Stimulated activated naive CD8-positive, alpha-beta T cell treated with anti-CD3 and anti-CD28 coated beads, Interleukin-15, Interleukin-2, amounts not matched to agents 100 U/mL and 50 U/mL, for 24 hours (primary cell): ENCODE measurements around the gene BORCS6.
"Not testable (repeated sequence)": the region's sequence is repeated elsewhere in the genome, so short reads cannot be mapped to it uniquely, and the experiment has no call there.

Source experiments
- ATAC-seq: fragments of 150-1000 bp; cut with Tn5 transposase; one replicate; pipeline ENCODE4 v1.10.0; 2021
- DNase-seq: peaks from one replicate; pipeline ENCODE4 v3.0.0; 2021

The BORCS6 gene

DNA sequence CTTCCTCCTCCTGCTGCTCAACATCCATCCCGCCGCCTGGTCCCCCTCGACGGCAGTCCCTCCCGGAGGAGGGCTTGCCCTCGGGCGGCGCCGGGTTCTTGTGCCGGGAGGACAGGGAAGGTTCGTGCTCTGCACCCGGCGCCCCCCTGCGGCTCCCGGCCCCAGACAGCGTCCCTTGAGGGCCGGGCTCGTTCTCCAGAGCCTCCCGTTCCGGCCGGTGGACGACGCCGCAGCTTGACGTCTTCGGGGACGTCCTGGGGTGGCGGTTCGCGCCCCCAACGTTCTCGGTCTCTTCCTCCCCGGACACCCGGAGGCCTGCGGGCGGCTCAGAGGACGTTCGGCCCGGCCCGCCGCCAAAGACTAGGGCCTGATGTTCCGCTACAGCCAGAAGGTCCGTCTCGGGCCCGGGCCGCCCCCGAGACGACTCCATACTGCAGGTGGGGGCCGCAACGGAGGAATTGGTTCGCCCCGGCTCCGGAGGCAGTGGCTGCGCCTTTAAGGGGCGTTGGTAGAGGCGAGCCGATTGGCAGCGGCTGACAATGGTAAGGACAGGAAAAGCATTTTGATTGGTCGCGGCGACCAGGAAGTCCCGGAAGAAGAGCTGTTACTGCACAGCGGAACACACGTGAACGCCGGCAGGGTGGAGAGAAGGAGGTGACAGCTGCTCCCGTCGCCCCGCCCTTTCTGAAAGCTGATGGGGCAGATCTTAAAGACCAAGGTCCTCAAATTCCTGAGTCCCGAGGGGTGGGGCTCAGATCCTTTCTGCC is at the start of gene BORCS6:
BORCS6 (minus strand) TSS at position 470 of the 767 bp plus-strand sequence; CDS start at position 430, 40 bp downstream.
- DNase-seq (peak; percentile 93), ATAC-seq (peak; percentile 57)

DNA sequence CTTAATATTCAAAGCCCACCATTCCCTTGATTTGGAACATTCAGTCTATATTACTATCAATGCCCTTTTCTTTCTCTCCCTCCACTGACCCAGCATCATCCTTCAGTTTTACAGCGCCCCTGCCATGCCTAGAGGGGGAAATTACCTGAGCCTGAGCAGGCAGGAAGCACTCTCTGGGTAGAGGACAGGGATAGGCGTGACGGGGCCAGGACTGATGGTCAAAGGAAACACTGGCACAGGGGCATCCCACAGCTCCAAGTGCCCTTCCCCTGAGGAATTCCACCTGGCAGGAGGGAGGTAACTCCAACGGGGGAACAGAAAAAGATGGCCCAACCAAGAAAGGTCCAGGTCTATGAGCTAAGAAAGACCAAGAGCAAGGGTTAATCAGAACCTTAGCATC is 47.9 kb upstream of the BORCS6 start:
- ATAC-seq = no peak
- DNase-seq = no peak

DNA sequence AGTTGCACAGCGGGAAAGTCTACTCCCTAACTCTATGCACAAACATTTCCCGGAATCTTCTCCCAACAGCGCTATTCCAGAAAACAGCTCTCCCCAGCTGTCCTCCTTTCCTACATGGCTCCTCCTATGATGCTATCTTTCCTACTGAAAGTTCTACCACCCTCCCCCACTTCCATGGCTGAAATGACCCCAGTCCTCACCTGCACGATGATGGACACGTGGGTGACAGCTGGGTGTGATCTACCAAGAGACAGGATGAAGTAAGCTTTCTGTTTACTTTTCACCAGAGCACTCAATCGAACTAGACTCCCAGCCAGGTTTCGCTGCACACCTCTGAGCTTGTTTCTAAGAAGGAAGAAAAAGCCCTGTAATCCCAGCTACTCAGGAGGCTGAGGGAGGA is 47.2 kb upstream of the BORCS6 start:
- ATAC-seq = no peak
- DNase-seq = no peak

DNA sequence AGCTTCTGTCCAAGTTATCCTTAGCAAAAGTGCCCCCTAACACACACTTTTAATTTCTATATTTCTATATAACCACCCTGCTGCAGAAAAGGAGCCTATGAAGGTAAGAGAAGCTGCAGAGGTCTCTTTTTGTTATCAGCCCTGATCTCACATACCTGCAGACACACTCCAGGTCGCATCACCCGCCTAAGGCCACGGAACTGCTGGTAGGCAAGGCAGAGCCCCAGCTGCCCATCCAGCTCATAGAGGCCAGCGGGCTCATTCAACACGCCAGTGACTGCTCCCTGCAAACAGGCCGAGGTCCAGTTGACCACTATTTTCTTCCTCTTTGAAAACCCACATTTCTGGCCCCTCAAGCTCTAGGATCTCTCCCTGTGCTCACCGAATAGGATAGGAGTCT is 45.7 kb upstream of the BORCS6 start:
- DNase-seq (no peak), ATAC-seq (no peak)

DNA sequence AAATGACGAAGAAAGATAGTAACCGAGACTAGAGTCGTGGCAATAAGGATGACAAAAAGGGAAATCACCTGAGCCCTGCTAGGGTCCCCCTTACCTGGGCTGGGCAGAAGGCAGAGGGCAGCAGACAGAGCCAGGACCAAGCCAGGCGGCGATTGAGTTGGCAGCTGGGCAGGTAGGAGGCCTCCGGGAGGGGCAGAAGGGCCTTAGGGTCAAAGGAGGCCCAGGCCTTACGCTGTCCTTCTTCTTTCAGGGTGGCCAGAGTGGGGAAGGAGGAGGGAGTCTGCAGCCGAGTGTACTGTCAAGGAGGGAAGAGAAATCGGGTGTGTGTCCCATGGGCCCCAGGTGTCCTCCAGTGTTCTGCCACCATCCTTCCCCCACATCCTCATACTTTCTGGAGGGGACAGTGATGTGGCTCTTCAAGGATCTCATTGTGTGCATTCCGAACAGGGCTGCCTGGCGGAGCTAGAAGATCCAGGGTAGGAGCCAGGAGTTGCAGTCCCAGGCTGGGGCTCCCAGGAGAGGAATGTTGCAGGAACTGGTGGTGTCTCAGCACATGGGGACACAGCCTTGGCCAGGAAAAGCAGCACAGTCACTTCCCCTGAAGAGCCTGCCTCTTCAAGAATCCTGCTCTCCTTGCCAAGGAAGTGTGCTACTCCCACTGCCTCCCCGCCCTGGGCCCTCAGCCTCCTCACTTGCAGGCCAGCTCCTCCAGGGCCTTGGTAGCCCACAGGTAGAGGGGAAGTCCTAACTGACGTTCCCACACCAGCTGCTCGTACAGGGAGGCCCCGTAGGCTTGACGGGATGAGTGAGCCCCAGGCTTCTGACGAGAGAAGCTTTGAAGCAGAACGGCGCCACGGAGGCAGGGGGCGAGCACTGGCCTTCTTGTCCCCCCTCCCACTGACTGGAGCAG is 44.6 kb upstream of the BORCS6 start:
- no peak for DNase-seq
- ATAC-seq = no peak

DNA sequence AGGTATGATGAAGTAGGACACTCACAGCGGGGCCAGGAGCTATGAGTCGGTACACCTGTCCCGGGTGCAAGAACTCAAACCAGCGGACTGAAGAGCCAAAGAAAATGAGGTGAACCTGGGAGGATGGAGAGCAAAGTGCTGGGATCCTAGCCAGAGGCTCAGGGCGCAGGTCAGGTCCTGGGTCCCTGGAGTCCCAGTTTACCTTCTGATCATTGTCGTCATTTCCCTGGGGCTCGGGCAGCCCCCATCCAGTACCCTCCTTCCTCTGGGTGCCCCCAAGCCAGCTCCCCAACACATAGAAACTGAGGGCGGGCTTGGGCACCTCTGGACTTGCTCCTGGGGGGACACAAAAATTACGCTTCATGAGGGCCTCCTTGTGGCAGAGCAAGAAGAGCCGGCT is 41.7 kb upstream of the BORCS6 start:
- no peak for DNase-seq
- no peak for ATAC-seq

DNA sequence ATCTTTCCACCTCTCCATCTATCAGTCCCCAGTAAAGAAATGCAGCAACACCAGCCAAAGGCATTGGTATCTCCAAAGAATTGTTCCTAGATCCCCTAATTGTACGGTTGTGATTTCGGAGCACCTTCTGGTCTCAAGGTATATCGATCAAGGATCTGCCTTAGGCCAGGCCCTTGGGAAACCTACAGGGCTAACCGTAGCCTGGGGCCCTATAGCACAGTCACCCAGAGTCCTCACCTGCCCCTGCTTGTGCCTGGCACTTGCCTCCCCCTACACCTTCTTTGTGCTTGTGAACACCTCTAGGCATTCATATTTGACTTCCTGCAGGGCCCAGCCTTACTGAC is 37.2 kb upstream of the BORCS6 start:
- DNase-seq = no peak
- no peak for ATAC-seq

DNA sequence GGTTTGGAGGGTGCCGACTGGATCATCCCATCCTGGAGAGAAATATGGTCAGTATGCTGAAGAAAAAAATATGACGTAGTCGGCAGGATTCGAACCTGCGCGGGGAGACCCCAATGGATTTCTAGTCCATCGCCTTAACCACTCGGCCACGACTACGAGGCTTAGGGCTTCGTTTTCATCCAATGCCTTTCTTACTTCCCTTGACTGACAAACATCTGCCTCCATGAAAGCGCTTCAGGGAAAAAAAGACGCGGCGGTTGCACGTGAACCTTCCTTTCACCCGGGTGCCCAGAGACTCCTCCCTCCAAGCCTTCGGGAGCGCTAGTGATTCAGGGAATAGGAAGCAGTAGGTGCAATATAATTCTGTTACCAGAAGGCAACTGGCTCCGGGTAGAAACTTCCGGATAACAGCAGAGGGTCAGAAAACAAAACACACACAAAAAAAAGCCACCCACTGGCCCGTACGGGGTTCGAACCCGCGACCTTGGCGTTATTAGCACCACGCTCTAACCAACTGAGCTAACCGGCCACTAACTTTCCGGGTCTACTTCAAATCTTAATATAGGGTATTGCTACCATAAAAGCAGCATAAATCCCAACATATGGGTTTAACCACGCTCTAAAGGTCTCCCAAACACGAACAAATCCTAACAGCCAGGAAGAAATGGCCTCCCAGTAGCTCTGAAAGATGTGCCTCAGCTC is 36.7 kb upstream of the BORCS6 start:
- DNase-seq (peak; percentile 67), ATAC-seq (no peak)

DNA sequence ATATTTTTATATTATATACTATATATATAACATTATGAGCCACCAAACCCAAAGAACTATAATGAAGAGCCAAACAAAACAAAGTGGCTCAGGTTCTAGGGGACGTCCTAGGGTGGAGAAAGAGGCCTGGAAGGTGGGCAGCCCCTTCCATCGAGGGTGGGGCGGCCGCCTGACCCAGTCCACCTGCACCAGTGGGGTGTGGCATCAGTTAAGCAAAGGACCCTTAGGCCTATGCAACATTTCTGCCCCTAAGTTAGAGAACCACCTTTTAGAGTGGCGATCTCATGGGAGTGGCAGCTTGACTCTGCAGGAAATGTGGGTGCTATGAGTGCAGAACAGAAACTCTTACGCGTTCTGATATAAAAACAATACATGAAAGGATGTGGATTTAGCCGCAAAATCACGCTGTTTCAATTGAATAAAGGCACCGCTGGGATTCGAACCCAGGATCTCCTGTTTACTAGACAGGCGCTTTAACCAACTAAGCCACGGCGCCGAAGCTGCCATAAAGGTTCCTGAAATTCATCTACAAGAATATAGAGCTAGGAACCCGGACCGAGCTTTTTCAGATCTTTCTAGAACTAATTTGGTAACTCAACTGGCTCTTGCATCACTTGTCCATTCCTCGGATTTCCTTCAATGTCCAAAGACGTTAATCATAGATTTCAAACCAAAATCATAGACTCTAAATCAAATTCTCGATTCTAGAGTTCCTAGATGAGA is 36.0 kb upstream of the BORCS6 start:
- ATAC-seq (peak; percentile 2), DNase-seq (peak; percentile 77)

DNA sequence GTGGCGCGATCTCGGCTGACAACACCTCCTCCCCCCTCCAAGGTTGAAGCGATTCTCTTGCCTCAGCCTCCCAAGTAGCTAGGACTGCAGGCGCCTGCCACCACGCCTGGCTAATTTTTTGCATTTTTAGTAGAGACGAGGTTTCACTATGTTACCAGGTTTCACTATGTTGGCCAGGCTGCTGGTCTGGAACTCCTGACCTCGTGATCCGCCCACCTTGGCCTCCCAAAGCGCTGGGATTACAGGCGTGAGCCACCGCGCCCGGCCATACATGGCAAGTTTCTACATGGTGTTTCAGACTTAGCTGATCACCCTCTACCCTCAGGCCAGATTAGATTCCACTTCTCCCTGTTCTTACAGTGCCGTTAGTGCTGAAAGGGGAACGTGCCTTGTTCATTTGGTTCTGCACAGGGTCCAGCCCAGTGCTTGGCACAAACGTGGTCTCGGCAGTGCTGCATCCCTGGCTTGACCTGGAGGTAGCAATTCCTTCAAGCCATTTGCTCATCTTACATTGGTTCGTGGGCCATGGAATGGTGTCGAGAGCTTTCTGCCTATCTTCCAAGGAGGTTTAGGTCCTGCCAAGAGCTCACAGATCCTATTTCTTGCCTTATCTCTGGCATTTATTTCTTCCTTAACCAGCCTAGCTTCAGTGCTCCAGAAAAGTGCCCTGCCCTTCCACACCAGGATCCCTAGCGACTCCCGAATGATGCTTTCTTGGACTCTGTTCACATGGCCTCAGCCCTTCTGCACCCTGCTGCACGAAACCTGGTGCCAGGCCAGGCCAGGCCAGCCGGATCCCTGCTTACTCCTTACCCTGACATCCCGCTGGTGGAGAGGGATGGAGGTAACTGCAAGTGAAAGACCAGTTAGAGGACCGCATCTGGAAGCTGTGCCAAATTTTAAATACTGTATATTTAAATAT is 35.2 kb upstream of the BORCS6 start:
- ATAC-seq (no peak), DNase-seq (no peak)

DNA sequence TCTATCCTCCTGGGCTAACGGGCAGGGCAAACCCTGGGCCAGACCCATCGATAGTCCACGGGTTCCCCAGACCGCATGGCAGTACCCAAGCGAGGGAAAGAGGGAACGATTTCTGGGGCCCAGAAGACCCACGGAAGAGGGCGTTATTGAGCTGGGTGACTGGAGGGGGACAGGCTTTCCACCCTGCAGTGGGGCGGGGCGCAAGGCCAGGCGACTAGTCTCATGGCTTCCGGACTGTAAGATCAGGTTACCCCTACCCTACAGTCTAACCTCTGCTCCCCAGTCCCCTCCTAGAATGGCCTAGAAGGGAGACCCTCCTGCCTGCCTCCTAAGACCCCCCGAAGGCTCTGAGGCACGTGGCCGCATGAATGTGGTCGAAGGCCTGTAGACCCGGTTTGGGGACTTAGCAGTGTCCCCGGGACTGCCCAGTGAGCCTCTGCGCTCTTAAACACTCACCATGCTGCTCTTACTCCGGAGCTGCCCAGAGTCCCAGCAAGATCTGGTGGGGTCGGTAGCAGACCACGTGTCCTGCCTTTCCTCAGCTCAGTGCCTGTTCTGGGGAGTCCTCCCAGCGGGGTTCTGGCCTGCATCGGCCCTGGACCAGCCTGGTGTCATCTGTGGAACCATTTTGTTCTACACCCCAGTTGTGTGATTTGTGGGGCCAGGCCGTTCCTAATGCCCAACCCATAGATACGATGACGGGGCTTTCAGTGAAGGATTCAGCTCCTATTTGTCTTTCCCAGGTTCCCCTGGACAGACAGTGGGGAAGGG is 33.6 kb upstream of the BORCS6 start:
- peak; percentile 72 for DNase-seq
- peak; percentile 2 for ATAC-seq

DNA sequence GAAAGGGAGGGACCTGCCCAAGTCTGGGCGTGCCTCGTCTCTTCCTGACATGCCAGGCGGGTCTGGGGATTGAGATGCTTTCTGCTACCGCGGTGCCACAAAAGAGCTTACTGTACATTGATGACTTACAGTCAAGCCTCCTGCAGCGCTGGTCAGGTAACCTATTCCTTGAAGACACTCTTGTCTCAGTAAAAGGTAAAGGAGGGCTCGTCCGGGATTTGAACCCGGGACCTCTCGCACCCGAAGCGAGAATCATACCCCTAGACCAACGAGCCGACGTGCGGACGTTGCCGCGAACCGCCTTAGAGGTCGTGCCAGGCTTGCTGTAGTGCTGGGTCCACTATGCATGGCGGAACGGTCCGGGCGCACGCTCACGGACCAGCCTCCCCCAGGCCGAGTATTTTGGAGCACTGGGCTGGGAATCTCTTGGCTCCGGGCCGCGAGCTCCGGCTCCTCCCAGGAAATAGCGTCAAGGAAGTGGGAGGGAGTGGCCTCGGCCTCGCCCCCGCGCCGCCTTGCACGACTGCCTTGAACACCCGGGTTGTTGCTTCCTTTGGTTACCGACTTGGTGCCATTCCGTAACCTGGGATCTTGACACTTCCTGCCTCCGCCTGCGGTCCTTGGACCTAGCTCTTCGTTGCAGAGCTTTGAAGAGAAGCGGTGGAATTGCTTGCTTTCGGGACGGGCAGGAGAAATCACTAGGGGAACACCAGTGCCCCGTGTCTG is 32.8 kb upstream of the BORCS6 start:
- peak; percentile 91 for DNase-seq

DNA sequence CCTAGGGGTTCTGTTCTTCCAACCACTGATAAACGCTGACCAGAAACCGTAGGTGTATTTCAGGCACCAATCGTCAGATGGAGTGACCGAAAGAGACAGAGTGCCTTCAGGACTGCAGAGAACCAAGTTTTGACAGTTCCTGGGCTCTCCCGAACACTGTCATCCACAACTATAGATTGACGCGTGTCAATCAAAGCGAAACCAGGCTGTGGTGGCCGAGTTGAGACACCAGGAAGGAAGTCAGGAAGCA is 32.3 kb upstream of the BORCS6 start:
- ATAC-seq = peak; percentile 33

More for the DNA sequence above, 32.8 kb upstream of the BORCS6 start:
- peak; percentile 45 for ATAC-seq

DNA sequence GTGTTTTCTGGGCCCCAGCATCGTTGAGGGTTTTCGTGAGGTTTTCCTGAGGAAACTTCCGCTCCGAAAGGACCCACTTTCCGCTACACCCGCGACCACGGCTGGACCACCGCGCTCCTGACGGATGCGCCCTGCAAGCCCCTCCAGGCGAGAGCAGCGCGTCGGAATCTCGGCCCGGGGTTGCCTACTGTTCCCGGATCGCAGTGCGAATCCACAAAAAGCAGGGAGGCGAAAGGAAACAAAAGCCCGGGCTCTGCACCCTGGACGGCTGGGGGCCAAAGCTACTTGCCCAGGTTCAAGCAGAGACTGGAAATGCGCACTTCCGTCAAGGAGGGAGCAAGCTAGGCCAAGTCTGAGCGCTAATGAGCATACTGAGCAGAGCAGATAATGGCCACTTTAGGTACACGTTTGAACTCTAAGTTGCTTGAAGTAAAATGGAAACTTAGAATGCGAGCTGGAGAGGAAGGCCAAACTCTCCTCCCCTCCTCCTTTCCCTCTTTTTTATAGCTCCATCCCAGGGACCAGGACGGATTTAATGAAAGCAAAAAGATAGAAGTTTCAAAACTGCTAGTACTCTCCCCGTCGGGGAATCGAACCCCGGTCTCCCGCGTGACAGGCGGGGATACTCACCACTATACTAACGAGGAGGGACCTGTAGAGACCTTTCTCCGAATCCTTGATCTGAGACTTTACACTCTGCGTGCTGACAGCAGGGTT is 31.8 kb upstream of the BORCS6 start:
- peak; percentile 89 for DNase-seq
- peak; percentile 51 for ATAC-seq

More for the DNA sequence above, 32.3 kb upstream of the BORCS6 start:
- DNase-seq = no peak

DNA sequence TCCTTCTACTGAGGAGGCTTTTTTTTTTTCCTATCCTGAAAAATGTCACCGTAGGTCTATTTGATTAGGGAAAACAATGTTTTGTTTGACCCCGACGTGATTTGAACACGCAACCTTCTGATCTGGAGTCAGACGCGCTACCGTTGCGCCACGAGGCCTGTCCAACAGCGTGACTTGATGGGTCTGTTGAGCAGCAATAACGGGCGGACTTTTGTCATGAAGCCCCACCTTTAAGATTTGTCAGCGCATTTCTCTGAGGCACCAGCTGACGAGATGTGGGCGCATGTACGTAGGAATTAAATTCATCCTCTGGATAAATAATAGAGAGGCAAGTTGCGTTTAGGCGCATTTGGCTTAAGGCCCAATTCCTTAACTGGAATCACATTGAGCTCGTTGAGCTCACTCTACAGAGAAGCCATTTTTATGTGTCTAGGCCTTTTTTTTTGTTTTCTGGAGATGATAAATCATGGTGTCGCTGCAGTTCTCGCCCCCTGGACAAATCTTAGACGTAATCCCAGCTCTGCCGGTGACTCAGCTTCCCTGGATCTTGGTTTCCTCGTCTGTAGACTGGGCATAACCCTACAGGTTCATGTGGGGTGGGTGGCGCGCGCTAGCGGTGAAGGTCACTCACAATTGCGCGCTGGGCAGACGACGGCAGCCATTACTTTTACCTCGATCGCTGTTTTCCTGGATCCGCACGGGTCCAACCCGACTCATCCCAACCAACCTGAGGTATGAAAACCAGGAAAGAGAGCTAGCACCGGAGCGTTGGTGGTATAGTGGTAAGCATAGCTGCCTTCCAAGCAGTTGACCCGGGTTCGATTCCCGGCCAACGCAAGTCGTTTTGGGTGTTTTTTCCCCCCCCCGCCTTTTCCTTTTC is 31.0 kb upstream of the BORCS6 start:
- ATAC-seq (peak; percentile 28), DNase-seq (peak; percentile 91)

DNA sequence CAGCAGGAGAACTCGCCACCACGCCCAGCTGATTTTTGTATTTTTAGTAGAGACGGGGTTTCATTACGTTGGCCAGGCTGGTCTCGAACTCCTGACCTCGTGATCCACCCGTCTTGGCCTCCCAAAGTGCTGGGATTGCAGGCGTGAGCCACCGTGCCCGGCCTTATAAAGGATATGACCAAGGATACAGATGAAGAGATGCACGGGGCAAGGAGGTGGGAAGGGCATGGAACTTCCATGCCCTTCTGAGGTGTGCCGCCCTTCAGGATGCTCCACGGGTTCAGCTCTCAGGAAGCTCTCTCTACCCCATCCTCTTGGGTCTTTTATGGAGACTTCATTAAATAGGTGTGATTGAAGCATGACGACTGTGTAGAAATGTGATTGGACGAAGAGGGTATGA is 24.0 kb upstream of the BORCS6 start:
- ATAC-seq, DNase-seq: not testable (repeated sequence)

DNA sequence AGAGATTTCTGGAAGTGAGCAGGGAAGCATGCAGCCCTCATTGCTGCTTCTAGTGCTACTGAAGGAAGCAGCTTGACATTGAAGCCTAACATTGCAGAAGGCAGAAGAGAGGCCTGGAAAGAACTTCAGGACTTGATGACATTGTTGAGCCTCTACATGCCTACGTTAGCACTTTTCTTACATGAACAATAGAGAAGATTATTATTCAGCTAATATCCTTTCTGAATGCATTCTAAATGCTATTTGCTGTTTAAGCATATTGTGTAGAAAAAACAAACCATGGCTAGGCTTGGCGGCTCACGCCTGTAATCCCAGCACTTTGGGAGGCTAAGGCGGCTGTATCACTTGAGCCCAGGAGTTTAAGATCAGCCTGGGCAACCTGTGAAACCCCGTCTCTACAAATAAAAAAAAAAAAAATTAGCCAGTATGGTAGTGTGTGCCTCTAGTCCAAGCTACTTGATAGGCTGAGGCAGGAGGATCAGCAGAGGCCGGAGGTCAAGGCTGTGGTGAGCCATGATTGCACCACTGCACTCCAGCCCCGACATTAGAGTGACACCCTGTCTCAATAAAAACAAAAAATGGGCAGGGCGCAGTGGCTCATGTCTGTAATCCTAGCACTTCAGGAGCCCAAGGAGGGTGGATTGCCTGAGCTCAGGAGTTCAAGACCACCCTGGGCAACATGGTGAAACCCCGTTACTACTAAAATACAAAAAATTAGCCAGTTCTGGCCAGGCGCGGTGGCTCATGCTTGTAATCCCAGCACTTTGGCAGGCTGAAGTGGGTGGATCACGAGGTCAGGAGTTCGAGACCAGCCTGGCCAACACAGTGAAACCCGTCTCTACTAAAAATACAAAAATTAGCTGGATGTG is 22.6 kb upstream of the BORCS6 start:
- DNase-seq = no peak
- no peak for ATAC-seq
